Transverse colon (tissue), 4 donors: ENCODE results near the gene PIH1D2. TPM values are rescaled to one million over a fixed set of nuclear protein-coding genes. Genes with fewer than 3 reads are reported as not detected.

Experiments used
- DNase-seq: peaks from one replicate; pipeline ENCODE4 v3.0.0-alpha.2; 2019
- H3K27ac ChIP-seq, 4 donors: fragments of 200-600 bp; sonication (generic); 2 replicates each; pipeline ENCODE4 v1.5.1; 2016 to 2018; ENCODE audit warnings: inconsistent platforms in 4 of 4
- H3K27me3 ChIP-seq: fragments of 200-600 bp; sonication (generic); 2 replicates; pipeline ENCODE4 v1.5.1; 2017; ENCODE audit warnings: inconsistent platforms
- H3K36me3 ChIP-seq, 4 donors: fragments of 200-600 bp; sonication (generic); 2 replicates each; pipeline ENCODE4 v1.5.1; 2017 to 2019; ENCODE audit warnings: inconsistent platforms in 4 of 4
- H3K4me1 ChIP-seq, 4 donors: fragments of 200-600 bp; sonication (generic); 2 replicates each; pipeline ENCODE4 v1.5.1; 2017 to 2020; ENCODE audit warnings: inconsistent platforms in 4 of 4
- H3K4me3 ChIP-seq, 4 donors: fragments of 200-600 bp; sonication (generic); 1 replicate in 1 of 4; 2 replicates in 3 of 4; pipeline versions ENCODE4 v1.5.1 to v1.6.1; 2017 to 2019; ENCODE audit warnings: inconsistent platforms in 4 of 4
- H3K9me3 ChIP-seq, 2 donors: fragments of 200-600 bp; sonication (generic); 2 replicates each; pipeline ENCODE4 v1.5.1; 2017 to 2019; ENCODE audit warnings: inconsistent platforms in 2 of 2
- CTCF ChIP-seq, 5 experiments: fragments of 200-600 bp in 3 of 5; fragments of 450-650 bp in 2 of 5; sonication (generic) in 3 of 5; IDR thresholded peaks; 1 replicate in 2 of 5; 2 replicates in 3 of 5; pipeline ENCODE4 v1.5.1; 2016 to 2017; ENCODE audit warnings: antibody characterized with exemption in 5 of 5, inconsistent platforms in 3 of 5, mild to moderate bottlenecking in 2 of 5, moderate library complexity in 1 of 5
- EP300 ChIP-seq: sonication (generic); formaldehyde crosslinking; IDR thresholded peaks from one replicate; pipeline ENCODE4 v1.6.1; 2017; ENCODE audit warnings: antibody characterized with exemption, low read depth
- POLR2A ChIP-seq: fragments of 450-650 bp; IDR thresholded peaks from one replicate; pipeline ENCODE4 v1.6.1; 2016; ENCODE audit warnings: antibody characterized with exemption, mild to moderate bottlenecking, moderate library complexity
- POLR2AphosphoS5 ChIP-seq, 3 donors: sonication (generic); formaldehyde crosslinking; IDR thresholded peaks; one replicate each; pipeline ENCODE4 v1.6.1; 2016; ENCODE audit warnings: antibody characterized with exemption in 3 of 3
- WGBS, 2 donors: methylation state at CpG; one replicate each; pipeline ENCODE4 v1.1.5; 2018; ENCODE audit warnings: low coverage in 1 of 2; 5-methylcytosine and 5-hydroxymethylcytosine counted together
- in situ Hi-C, 4 donors: fragments of 200-750 bp; cut with MboI; loops; one replicate each; pipeline versions ENCODE4 v1.15.0 to v1.15.1; 2017; ENCODE audit warnings: low sequenced_read_pairs in 3 of 4, low pct_ligation_motif_present in 1 of 4, low pct_unique_long_range_greater_than_20kb in 1 of 4
- intact Hi-C: fragments of 100-400 bp; cut with DNase I; formaldehyde crosslinking; loops from one replicate; pipeline ENCODE4 v1.15.1; 2023; ENCODE audit warnings: low total_unique reads
- small RNA-seq, 4 donors: library from RNA; depleted of rRNA; stranded (forward); fragments of <200 nt; gene quantifications; one replicate each; pipeline ENCODE3, GENCODE V24; 2016
- total RNA-seq, 4 donors: library from RNA; depleted of rRNA; stranded (reverse); fragments of >200 nt; gene quantifications; one replicate each; pipeline ENCODE4 v1.1.0, GENCODE V29; 2016

The PIH1D2 gene
- total RNA-seq, 4 donors from 2014 or later: 0.68 to 372 (median 1.6) TPM; not detected in 1

GRCh38 chr11:112024178-112024772, 49.5 kb downstream of the PIH1D2 start:
- DNase-seq: no peak
- H3K9me3 ChIP-seq: no peaks in the 10 kb centered on the region
- H3K27ac ChIP-seq: peak overlapping the region; percentile 92 to 97 (median 94)
- TF ChIP-seq POLR2A (no peak), CTCF (IDR thresholded peaks at IDR 0.05) (no peak), EP300 (no peak), POLR2AphosphoS5 (IDR thresholded peaks at IDR 0.05) (no peak)
- H3K4me3 ChIP-seq: peak overlapping the region; percentile 69 to 96 (median 78)
- H3K36me3 ChIP-seq: peaks cover 0 to 19% (median 4%) of the 10 kb centered on the region in 4 donors
- 8 to 11% methylated on average over 10 of the region's 10 CpGs for WGBS, 2 donors
- intact Hi-C loops (no loop called here), in situ Hi-C loops (no loop called here)
- peaks cover 6 to 24% (median 10%) of the 10 kb centered on the region in 4 donors for H3K4me1 ChIP-seq
- no peaks in the 10 kb centered on the region for H3K27me3 ChIP-seq

GRCh38 chr11:112023104-112023503, 50.7 kb downstream of the PIH1D2 start:
- in situ Hi-C loops: no loop called here

GRCh38 chr11:112019066-112019465, 54.8 kb downstream of the PIH1D2 start:
- intact Hi-C loops (no loop called here), in situ Hi-C loops (no loop called here)
- Histone ChIP-seq H3K27ac (no peak overlapping the region), H3K27me3 (no peaks in the 10 kb centered on the region), H3K4me1 (peaks cover 3 to 16% (median 6%) of the 10 kb centered on the region in 4 donors), H3K9me3 (no peaks in the 10 kb centered on the region), H3K36me3 (peaks cover 0 to 23% (median 2%) of the 10 kb centered on the region in 4 donors), H3K4me3 (no peak overlapping the region)
- no peak for TF ChIP-seq POLR2AphosphoS5 (IDR thresholded peaks at IDR 0.05)
- TF ChIP-seq CTCF (IDR thresholded peaks at IDR 0.05): no peak
- no peak for TF ChIP-seq EP300
- TF ChIP-seq POLR2A: no peak
- no peak for DNase-seq
- WGBS, 2 donors: 80 to 94% methylated on average over 1 to 5 of the region's 5 CpGs

More at GRCh38 chr11:112023104-112023503, 50.7 kb downstream of the PIH1D2 start:
- H3K27ac ChIP-seq: no peak overlapping the region
- peaks cover 0 to 20% (median 2%) of the 10 kb centered on the region in 4 donors for H3K36me3 ChIP-seq
- intact Hi-C loops: no loop called here
- no peak for DNase-seq
- peaks cover 6 to 24% (median 10%) of the 10 kb centered on the region in 4 donors for H3K4me1 ChIP-seq
- WGBS, 2 donors: 81 to 96% methylated on average over 3 of the region's 3 CpGs
- no peak overlapping the region for H3K4me3 ChIP-seq
- H3K9me3 ChIP-seq: no peaks in the 10 kb centered on the region
- TF ChIP-seq POLR2AphosphoS5 (IDR thresholded peaks at IDR 0.05) (no peak), CTCF (IDR thresholded peaks at IDR 0.05) (no peak), EP300 (no peak), POLR2A (no peak)
- H3K27me3 ChIP-seq: no peaks in the 10 kb centered on the region

Small RNAs within 50 kb of the gene (small RNA-seq; reads per million reads assigned to genes)
- gene AP000907.3 (0 reads per million in 4 donors), gene RNU6-893P (0 reads per million in 4 donors)

Other genes starting within 250 kb of the PIH1D2 start
- 10 to 100 TPM; 18.4 to 51.1 (median 35.0) TPM for gene ALG9, start 202.4 kb downstream of the PIH1D2 start, total RNA-seq
- gene FDXACB1, start 194.9 kb downstream of the PIH1D2 start, total RNA-seq: 1 to 10 TPM in 3 of 4 donors, not detected in 1; 1.4 to 3.4 (median 1.5) TPM
- 10 to 100 TPM in 2 of 4 donors, under 1 TPM in 1, not detected in 1; 0.20 to 19.8 (median 18.8) TPM for gene CFAP68, start 194.5 kb downstream of the PIH1D2 start, total RNA-seq
- 100 to 1,000 TPM in 1 of 4 donors, 10 to 100 TPM in 3; 38.0 to 112 (median 68.2) TPM for gene CRYAB, start 162.2 kb downstream of the PIH1D2 start, total RNA-seq
- 1 to 10 TPM in 1 of 4 donors, not detected in 3; 1.3 TPM for gene HSPB2, start 161.3 kb downstream of the PIH1D2 start, total RNA-seq
- gene C11orf52, start 155.1 kb downstream of the PIH1D2 start, total RNA-seq: 10 to 100 TPM in 1 of 4 donors, 1 to 10 TPM in 2, not detected in 1; 3.0 to 11.1 (median 9.1) TPM
- gene DIXDC1, start 136.7 kb downstream of the PIH1D2 start, total RNA-seq: 100 to 1,000 TPM in 1 of 4 donors, 10 to 100 TPM in 3; 21.8 to 115 (median 35.0) TPM
- gene DLAT, start 48.6 kb downstream of the PIH1D2 start, total RNA-seq: 10 to 100 TPM; 20.2 to 40.3 (median 23.8) TPM
- gene NKAPD1, start 282 bp upstream of the PIH1D2 start, total RNA-seq: 10 to 100 TPM in 2 of 4 donors, 1 to 10 TPM in 2; 3.0 to 24.0 (median 8.7) TPM
- gene TIMM8B, start 12.7 kb upstream of the PIH1D2 start, total RNA-seq: 10 to 100 TPM; 26.2 to 58.9 (median 40.6) TPM
- 100 to 1,000 TPM in 3 of 4 donors, 10 to 100 TPM in 1; 30.3 to 268 (median 145) TPM for gene SDHD, start 12.9 kb upstream of the PIH1D2 start, total RNA-seq
- 100 to 1,000 TPM in 1 of 4 donors, 10 to 100 TPM in 3; 18.1 to 169 (median 76.0) TPM for gene IL18, start 90.1 kb upstream of the PIH1D2 start, total RNA-seq
- gene TEX12, start 93.4 kb upstream of the PIH1D2 start, total RNA-seq: 1 to 10 TPM in 1 of 4 donors, under 1 TPM in 1, not detected in 2; 0.96 to 1.3 TPM
- 10 to 100 TPM in 1 of 4 donors, 1 to 10 TPM in 3; 2.8 to 12.1 (median 4.0) TPM for gene BCO2, start 101.5 kb upstream of the PIH1D2 start, total RNA-seq
- gene PTS, start 152.4 kb upstream of the PIH1D2 start, total RNA-seq: 10 to 100 TPM in 2 of 4 donors, 1 to 10 TPM in 2; 9.7 to 29.1 (median 18.7) TPM
- gene PLET1, start 186.8 kb upstream of the PIH1D2 start, total RNA-seq: not detected